ENCODE measurements around the gene MAP7D3. TPM values are rescaled to one million over a fixed set of nuclear protein-coding genes. Genes with fewer than 3 reads are reported as not detected.

Gene MAP7D3
- total and polyA plus RNA-seq, 4 donors: 9.8 to 30.9 (median 26.7) TPM

Other genes with a start within 250 kb of the MAP7D3 start
- 1,000 to 10,000 TPM in 1 of 2 donors, 100 to 1,000 TPM in 1; 875 to 2,023 TPM for gene FHL1, start 103.9 kb downstream of the MAP7D3 start, total RNA-seq
- 1,000 to 10,000 TPM; 1,215 to 2,126 TPM for gene FHL1, start 103.9 kb downstream of the MAP7D3 start, polyA plus RNA-seq
- gene ADGRG4, start 49.6 kb upstream of the MAP7D3 start, total RNA-seq: 1 to 10 TPM in 1 of 2 donors, under 1 TPM in 1; 0.32 to 1.5 TPM
- gene ADGRG4, start 49.6 kb upstream of the MAP7D3 start, polyA plus RNA-seq: not detected
- gene BRS3, start 236.5 kb upstream of the MAP7D3 start, total RNA-seq: not detected
- not detected for gene BRS3, start 236.5 kb upstream of the MAP7D3 start, polyA plus RNA-seq
- 10 to 100 TPM; 28.0 to 28.1 TPM for gene HTATSF1, start 246.2 kb upstream of the MAP7D3 start, total RNA-seq
- gene HTATSF1, start 246.2 kb upstream of the MAP7D3 start, polyA plus RNA-seq: 10 to 100 TPM; 32.3 to 65.4 TPM